Measurements from ENCODE around the gene CIRBP.
"Not testable (repeated sequence)": the region's sequence is repeated elsewhere in the genome, so short reads cannot be mapped to it uniquely, and the experiment has no call there.

Gene CIRBP

GRCh38 chr19:1240925-1241324 lies 28.2 kb upstream of the CIRBP start:
- no peak for TF ChIP-seq CTCF (conservative IDR thresholded peaks at IDR 0.05; ENCODE audit: low read depth, low read length)
- H3K4me3 ChIP-seq (ENCODE audit: low read length), result no peak overlapping the region
- DNase-seq (ENCODE audit: low read depth), result no peak

GRCh38 chr19:1241417-1242095 lies 27.6 kb upstream of the CIRBP start, which contains the start of gene ATP5F1D:
TSS of gene ATP5F1D (plus strand) at chr19:1241751. CDS start at chr19:1241851, 100 bp downstream.
- H3K4me3 ChIP-seq (ENCODE audit: low read length), result peak within 1 kb of the TSS; percentile 70
- DNase-seq (ENCODE audit: low read depth), result peak; percentile 76
- TF ChIP-seq CTCF (conservative IDR thresholded peaks at IDR 0.05; ENCODE audit: low read depth, low read length), result no peak

- no peak for DNase-seq (ENCODE audit: low read depth)
- peak; percentile 95 for TF ChIP-seq CTCF (conservative IDR thresholded peaks at IDR 0.05; ENCODE audit: low read depth, low read length)
- H3K4me3 ChIP-seq (ENCODE audit: low read length), result no peak overlapping the region
Observed at GRCh38 chr19:1243768-1244692, 25.1 kb upstream of the CIRBP start.

- H3K4me3 ChIP-seq (ENCODE audit: low read length), result no peak overlapping the region
- no peak for DNase-seq (ENCODE audit: low read depth)
- no peak for TF ChIP-seq CTCF (conservative IDR thresholded peaks at IDR 0.05; ENCODE audit: low read depth, low read length)
Observed at GRCh38 chr19:1244693-1245451, 24.3 kb upstream of the CIRBP start.

- no peak overlapping the region for H3K4me3 ChIP-seq (ENCODE audit: low read length)
- TF ChIP-seq CTCF (conservative IDR thresholded peaks at IDR 0.05; ENCODE audit: low read depth, low read length), result no peak
Observed at GRCh38 chr19:1245494-1246264, 23.5 kb upstream of the CIRBP start.

GRCh38 chr19:1246265-1247087 lies 22.7 kb upstream of the CIRBP start:
- not testable (repeated sequence) for H3K4me3 ChIP-seq (ENCODE audit: low read length); DNase-seq (ENCODE audit: low read depth)

More at GRCh38 chr19:1245494-1246264, 23.5 kb upstream of the CIRBP start:
- DNase-seq (ENCODE audit: low read depth), result no peak
